Adrenal gland (tissue), 5 donors: ENCODE data around the gene HLA-DQB1.

ENCODE experiments used
- CTCF ChIP-seq, 6 experiments: fragments of 450-650 bp in 4 of 6; fragments of 200-600 bp in 2 of 6; sonication (generic) in 1 of 6; IDR thresholded peaks; 1 replicate in 5 of 6; 2 replicates in 1 of 6; pipeline versions ENCODE4 v1.5.1 to v1.8.0; 2016 to 2021; ENCODE audit warnings: antibody characterized with exemption in 6 of 6, mild to moderate bottlenecking in 2 of 6, moderate library complexity in 1 of 6
- POLR2A ChIP-seq, 2 donors: fragments of 450-650 bp; IDR thresholded peaks; one replicate each; pipeline ENCODE4 v1.6.1; 2017; ENCODE audit warnings: antibody characterized with exemption in 2 of 2, mild to moderate bottlenecking in 2 of 2, moderate library complexity in 1 of 2
- donor health status: DM: no; HTN: no; CAD: no.

GRCh38 chr6:32709625-32710024, 43.2 kb upstream of the HLA-DQB1 start:
- TF ChIP-seq CTCF (IDR thresholded peaks at IDR 0.05) (no peak), POLR2A (IDR thresholded peaks at IDR 0.05) (no peak)
